CD4-positive, CD25-positive, alpha-beta regulatory T cell (primary cell): ENCODE results near the gene TGFBRAP1. TPM values are rescaled to one million over a fixed set of nuclear protein-coding genes. Genes with fewer than 3 reads are reported as not detected.

Source experiments
- ATAC-seq, 2 donors: fragments of 150-1000 bp; cut with Tn5 transposase; one replicate each; pipeline ENCODE4 v1.10.0; 2021; ENCODE audit warnings: low read depth in 2 of 2, moderate number of reproducible peaks in 2 of 2, moderate library complexity in 1 of 2
- DNase-seq, 3 donors: peaks; one replicate each; pipeline versions ENCODE4 v3.0.0 to v3.0.0-alpha.2; 2012 to 2022; ENCODE audit warnings: mixed read lengths in 1 of 3
- H3K27ac ChIP-seq: one replicate; pipeline ENCODE4 v1.7.0; 2013; ENCODE audit warnings: mild to moderate bottlenecking, low read length; ENCODE audit not compliant: insufficient read depth, poor library complexity, severe bottlenecking
- H3K27me3 ChIP-seq: one replicate; pipeline ENCODE4 v1.7.0; 2013; ENCODE audit warnings: low read length; ENCODE audit not compliant: control insufficient read depth, insufficient read depth
- H3K36me3 ChIP-seq: one replicate; pipeline ENCODE4 v1.7.0; 2013; ENCODE audit warnings: mild to moderate bottlenecking, low read length, moderate library complexity; ENCODE audit not compliant: control insufficient read depth, insufficient read depth
- H3K4me1 ChIP-seq: 2 replicates; pipeline ENCODE4 v1.7.0; 2013; ENCODE audit warnings: mild to moderate bottlenecking, low read length; ENCODE audit not compliant: insufficient read depth, control insufficient read depth, poor library complexity, severe bottlenecking
- H3K4me3 ChIP-seq: one replicate; pipeline ENCODE4 v1.7.0; 2013; ENCODE audit warnings: low read depth, mild to moderate bottlenecking, low read length, moderate library complexity
- H3K9me3 ChIP-seq, 2 experiments: 1 replicate in 1 of 2; 2 replicates in 1 of 2; pipeline ENCODE4 v1.7.0; 2013; ENCODE audit warnings: low read length in 2 of 2, mild to moderate bottlenecking in 1 of 2, moderate library complexity in 1 of 2; ENCODE audit not compliant: control insufficient read depth in 2 of 2
- H3K27ac Mint-ChIP-seq, 3 donors: one replicate each; pipeline ENCODE4 v1.8.0; 2020 to 2022; ENCODE audit warnings: mild to moderate bottlenecking in 3 of 3, mixed read lengths in 3 of 3, moderate library complexity in 2 of 3
- H3K27me3 Mint-ChIP-seq: one replicate; pipeline ENCODE4 v1.8.0; 2022; ENCODE audit warnings: mild to moderate bottlenecking, mixed read lengths
- H3K36me3 Mint-ChIP-seq: one replicate; pipeline ENCODE4 v1.8.0; 2020; ENCODE audit warnings: mixed read lengths
- H3K4me1 Mint-ChIP-seq, 4 donors: one replicate each; pipeline ENCODE4 v1.8.0; 2020 to 2022; ENCODE audit warnings: mixed read lengths in 4 of 4, mild to moderate bottlenecking in 1 of 4
- H3K4me3 Mint-ChIP-seq, 4 donors: one replicate each; pipeline ENCODE4 v1.8.0; 2020 to 2022; ENCODE audit warnings: mild to moderate bottlenecking in 4 of 4, mixed read lengths in 4 of 4, moderate library complexity in 3 of 4
- H3K9me3 Mint-ChIP-seq, 7 donors: one replicate each; pipeline ENCODE4 v1.8.0; 2020 to 2022; ENCODE audit warnings: mixed read lengths in 7 of 7, mild to moderate bottlenecking in 3 of 7, moderate library complexity in 2 of 7
- polyA plus RNA-seq, 4 donors: library from polyadenylated mRNA; unstranded; fragments of 300-500 nt; fragmentation: Illumina TruSeq; gene quantifications; one replicate each; pipeline ENCODE4 v1.2.3, GENCODE V29; 2021
- total RNA-seq: library from RNA; stranded (reverse); gene quantifications from one replicate; pipeline ENCODE4 v1.2.3, GENCODE V29; 2022

The TGFBRAP1 gene
- total and polyA plus RNA-seq, 5 donors from 2014 or later, result 13.9 to 21.0 (median 18.7) TPM

- Histone ChIP-seq H3K27me3 (no peaks in the 10 kb centered on the region), H3K36me3 (peaks cover 61% of the 10 kb centered on the region), H3K9me3 (no peaks in the 10 kb centered on the region), H3K4me1 (no peaks in the 10 kb centered on the region), H3K4me3 (no peak overlapping the region), H3K27ac (no peak overlapping the region)
- Mint-ChIP-seq H3K27me3 (no peaks in the 10 kb centered on the region), H3K4me3 (no peak overlapping the region), H3K36me3 (peaks cover 57% of the 10 kb centered on the region), H3K4me1 (peaks cover 0 to 9% (median 0%) of the 10 kb centered on the region in 4 donors), H3K9me3 (no peaks in the 10 kb centered on the region), H3K27ac (no peak overlapping the region)
- peak in 1 of 3 donors; percentile 65 for DNase-seq
- no peak for ATAC-seq
These were observed 41.8 kb downstream of the TGFBRAP1 start for GRCh38 chr2:105287692-105288091.

- H3K9me3 ChIP-seq, result no peaks in the 10 kb centered on the region
- DNase-seq (no peak), ATAC-seq (no peak)
- no peaks in the 10 kb centered on the region for H3K9me3 Mint-ChIP-seq
- H3K4me1 Mint-ChIP-seq, result peaks cover 0 to 7% (median 3%) of the 10 kb centered on the region in 4 donors
- no peaks in the 10 kb centered on the region for H3K27me3 ChIP-seq
- no peaks in the 10 kb centered on the region for H3K27me3 Mint-ChIP-seq
- H3K27ac Mint-ChIP-seq, result peak overlapping the region in 1 of 3 donors; percentile 65
- peaks cover 62% of the 10 kb centered on the region for H3K36me3 Mint-ChIP-seq
- no peaks in the 10 kb centered on the region for H3K4me1 ChIP-seq
- peaks cover 76% of the 10 kb centered on the region for H3K36me3 ChIP-seq
- no peak overlapping the region for H3K4me3 Mint-ChIP-seq
- H3K27ac ChIP-seq, result no peak overlapping the region
- H3K4me3 ChIP-seq, result no peak overlapping the region
These were observed 46.0 kb downstream of the TGFBRAP1 start for GRCh38 chr2:105283532-105283931.

- Mint-ChIP-seq H3K4me3 (no peak overlapping the region), H3K27ac (peak overlapping the region in 2 of 3 donors; percentile 30 to 31)
These were observed 49.3 kb downstream of the TGFBRAP1 start for GRCh38 chr2:105280281-105280680.

GRCh38 chr2:105279126-105279525 is 50.4 kb downstream of the TGFBRAP1 start:
- Mint-ChIP-seq H3K9me3 (no peaks in the 10 kb centered on the region), H3K27me3 (no peaks in the 10 kb centered on the region), H3K4me3 (no peak overlapping the region), H3K27ac (no peak overlapping the region), H3K36me3 (peaks cover 66% of the 10 kb centered on the region), H3K4me1 (peaks cover 0 to 5% (median under 1%) of the 10 kb centered on the region in 4 donors)
- H3K36me3 ChIP-seq, result peaks cover 90% of the 10 kb centered on the region
- no peaks in the 10 kb centered on the region for H3K4me1 ChIP-seq
- ATAC-seq (no peak), DNase-seq (no peak)
- H3K4me3 ChIP-seq, result no peak overlapping the region
- H3K27ac ChIP-seq, result no peak overlapping the region
- H3K27me3 ChIP-seq, result no peaks in the 10 kb centered on the region
- H3K9me3 ChIP-seq, result no peaks in the 10 kb centered on the region

More at GRCh38 chr2:105280281-105280680, 49.3 kb downstream of the TGFBRAP1 start:
- Histone ChIP-seq H3K36me3 (peaks cover 90% of the 10 kb centered on the region), H3K9me3 (no peaks in the 10 kb centered on the region), H3K27ac (no peak overlapping the region), H3K4me3 (no peak overlapping the region), H3K4me1 (no peaks in the 10 kb centered on the region), H3K27me3 (no peaks in the 10 kb centered on the region)
- ATAC-seq, result no peak
- peaks cover 0 to 5% (median 2%) of the 10 kb centered on the region in 4 donors for H3K4me1 Mint-ChIP-seq
- H3K36me3 Mint-ChIP-seq, result peaks cover 71% of the 10 kb centered on the region
- no peaks in the 10 kb centered on the region for H3K9me3 Mint-ChIP-seq
- H3K27me3 Mint-ChIP-seq, result no peaks in the 10 kb centered on the region
- DNase-seq, result no peak

GRCh38 chr2:105278654-105279053 is 50.9 kb downstream of the TGFBRAP1 start:
- Mint-ChIP-seq H3K27ac (no peak overlapping the region), H3K9me3 (no peaks in the 10 kb centered on the region)
- peaks cover 87% of the 10 kb centered on the region for H3K36me3 ChIP-seq

GRCh38 chr2:105274046-105274445 is 55.5 kb downstream of the TGFBRAP1 start:
- Mint-ChIP-seq H3K27ac (peak overlapping the region in 1 of 3 donors; percentile 26), H3K9me3 (no peaks in the 10 kb centered on the region), H3K36me3 (peaks cover 58% of the 10 kb centered on the region), H3K4me1 (no peaks in the 10 kb centered on the region), H3K4me3 (no peak overlapping the region), H3K27me3 (no peaks in the 10 kb centered on the region)
- no peaks in the 10 kb centered on the region for H3K27me3 ChIP-seq
- H3K4me3 ChIP-seq, result no peak overlapping the region
- H3K4me1 ChIP-seq, result no peaks in the 10 kb centered on the region
- H3K9me3 ChIP-seq, result no peaks in the 10 kb centered on the region
- no peak for ATAC-seq
- no peak for DNase-seq
- peaks cover 90% of the 10 kb centered on the region for H3K36me3 ChIP-seq
- no peak overlapping the region for H3K27ac ChIP-seq

More at GRCh38 chr2:105278654-105279053, 50.9 kb downstream of the TGFBRAP1 start:
- Mint-ChIP-seq H3K27me3 (no peaks in the 10 kb centered on the region), H3K4me1 (peaks cover 0 to 5% (median under 1%) of the 10 kb centered on the region in 4 donors), H3K4me3 (no peak overlapping the region), H3K36me3 (peaks cover 70% of the 10 kb centered on the region)
- H3K27ac ChIP-seq, result no peak overlapping the region
- H3K27me3 ChIP-seq, result no peaks in the 10 kb centered on the region
- no peaks in the 10 kb centered on the region for H3K9me3 ChIP-seq
- ATAC-seq, result no peak
- no peak overlapping the region for H3K4me3 ChIP-seq
- DNase-seq, result no peak
- H3K4me1 ChIP-seq, result no peaks in the 10 kb centered on the region

GRCh38 chr2:105272176-105272575 is 57.4 kb downstream of the TGFBRAP1 start:
- no peaks in the 10 kb centered on the region for H3K9me3 Mint-ChIP-seq
- Histone ChIP-seq H3K36me3 (peaks cover 89% of the 10 kb centered on the region), H3K27me3 (no peaks in the 10 kb centered on the region), H3K27ac (no peak overlapping the region), H3K4me3 (no peak overlapping the region), H3K9me3 (no peaks in the 10 kb centered on the region), H3K4me1 (no peaks in the 10 kb centered on the region)
- ATAC-seq, result no peak
- H3K27me3 Mint-ChIP-seq, result no peaks in the 10 kb centered on the region
- peaks cover 60% of the 10 kb centered on the region for H3K36me3 Mint-ChIP-seq
- no peak overlapping the region for H3K4me3 Mint-ChIP-seq
- H3K4me1 Mint-ChIP-seq, result peaks cover 0 to 2% (median 0%) of the 10 kb centered on the region in 4 donors
- H3K27ac Mint-ChIP-seq, result no peak overlapping the region
- DNase-seq, result no peak

GRCh38 chr2:105271393-105272045 is 58.0 kb downstream of the TGFBRAP1 start:
- no peak overlapping the region for H3K27ac ChIP-seq
- Mint-ChIP-seq H3K27me3 (no peaks in the 10 kb centered on the region), H3K9me3 (no peaks in the 10 kb centered on the region), H3K4me3 (no peak overlapping the region), H3K36me3 (peaks cover 55% of the 10 kb centered on the region), H3K27ac (no peak overlapping the region), H3K4me1 (peaks cover 0 to 2% (median 0%) of the 10 kb centered on the region in 4 donors)
- ATAC-seq (no peak), DNase-seq (no peak)
- H3K4me3 ChIP-seq, result no peak overlapping the region
- no peaks in the 10 kb centered on the region for H3K9me3 ChIP-seq
- H3K36me3 ChIP-seq, result peaks cover 89% of the 10 kb centered on the region
- no peaks in the 10 kb centered on the region for H3K27me3 ChIP-seq
- no peaks in the 10 kb centered on the region for H3K4me1 ChIP-seq
